ENCODE results near the gene HTRA3.

HTRA3 gene

GRCh38 chr4:8352368-8353157 is 83.0 kb downstream of the HTRA3 start:
- no peak for DNase-seq (ENCODE audit: extremely low read depth in 1 of 2, low read depth in 1 of 2)

DNA sequence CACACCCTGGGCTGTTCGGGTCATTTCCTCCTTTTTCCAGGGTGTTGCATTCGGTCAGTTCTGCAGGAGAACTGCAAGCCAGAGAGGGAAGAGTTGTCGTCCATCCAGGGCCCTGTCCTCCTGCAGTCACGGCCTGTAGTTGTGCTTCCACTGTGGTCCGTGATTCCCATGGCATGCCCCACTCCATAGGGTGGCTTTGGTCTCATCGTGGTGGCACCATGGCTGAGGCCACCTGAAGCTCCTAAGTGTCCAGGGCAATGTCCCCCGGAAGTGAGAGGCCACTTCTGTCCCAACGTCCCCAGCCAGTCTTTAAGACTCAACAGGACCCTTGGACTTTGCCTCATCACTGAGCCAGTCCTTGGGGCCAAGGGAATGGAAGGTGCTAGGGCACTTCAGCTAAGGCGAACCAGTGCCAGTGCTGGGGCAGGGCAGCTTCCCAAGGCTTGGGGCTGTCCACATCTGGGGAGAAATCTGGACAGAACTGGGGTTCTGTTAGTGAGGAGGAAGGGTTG is 83.7 kb downstream of the HTRA3 start:
- DNase-seq (ENCODE audit: extremely low read depth in 1 of 2, low read depth in 1 of 2): no peak

- no peak for DNase-seq (ENCODE audit: extremely low read depth in 1 of 2, low read depth in 1 of 2)
Observed at GRCh38 chr4:8353912-8354453, 84.4 kb downstream of the HTRA3 start.

GRCh38 chr4:8355306-8355705 is 85.8 kb downstream of the HTRA3 start:
- DNase-seq (ENCODE audit: extremely low read depth in 1 of 2, low read depth in 1 of 2): no peak

- no peak for DNase-seq (ENCODE audit: extremely low read depth in 1 of 2, low read depth in 1 of 2)
Observed at GRCh38 chr4:8355864-8356565, 86.5 kb downstream of the HTRA3 start.

All from stimulated activated CD8-positive, alpha-beta memory T cell treated with anti-CD3 and anti-CD28 coated beads, Interleukin-7, amount 100 ng/mL, for 48 hours (primary cell).